Fibroblast of skin of left biceps (primary cell): Measurements from ENCODE around the gene AHCYL1.

Experiments used
- DNase-seq, 2 experiments: peaks; one replicate each; pipeline ENCODE4 v3.0.0-alpha.2; 2013; ENCODE audit warnings: low read depth in 2 of 2

AHCYL1 gene

DNA sequence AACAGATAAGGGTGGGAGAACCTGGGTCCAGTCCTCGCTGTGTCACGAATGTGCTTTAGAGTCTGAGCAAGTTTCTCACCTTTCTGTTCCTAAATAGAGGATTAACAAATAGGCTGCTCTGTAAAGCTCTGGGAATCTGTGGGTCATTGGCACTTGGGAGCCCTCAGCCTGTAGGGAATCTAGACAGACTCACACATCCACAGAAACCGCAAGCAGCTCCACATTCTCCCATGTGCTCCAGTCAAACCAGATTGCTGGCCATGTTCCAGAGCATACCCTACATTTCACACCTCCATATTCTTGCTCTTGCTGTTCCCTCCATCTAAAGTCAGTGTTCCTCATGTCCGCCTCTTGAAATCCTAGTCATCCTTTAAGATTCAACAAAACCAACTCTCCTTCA is 7.8 kb upstream of the AHCYL1 start:
- DNase-seq, result no peak

GRCh38 chr1:109977225-109977624 is 7.3 kb upstream of the AHCYL1 start:
- no peak for DNase-seq

DNA sequence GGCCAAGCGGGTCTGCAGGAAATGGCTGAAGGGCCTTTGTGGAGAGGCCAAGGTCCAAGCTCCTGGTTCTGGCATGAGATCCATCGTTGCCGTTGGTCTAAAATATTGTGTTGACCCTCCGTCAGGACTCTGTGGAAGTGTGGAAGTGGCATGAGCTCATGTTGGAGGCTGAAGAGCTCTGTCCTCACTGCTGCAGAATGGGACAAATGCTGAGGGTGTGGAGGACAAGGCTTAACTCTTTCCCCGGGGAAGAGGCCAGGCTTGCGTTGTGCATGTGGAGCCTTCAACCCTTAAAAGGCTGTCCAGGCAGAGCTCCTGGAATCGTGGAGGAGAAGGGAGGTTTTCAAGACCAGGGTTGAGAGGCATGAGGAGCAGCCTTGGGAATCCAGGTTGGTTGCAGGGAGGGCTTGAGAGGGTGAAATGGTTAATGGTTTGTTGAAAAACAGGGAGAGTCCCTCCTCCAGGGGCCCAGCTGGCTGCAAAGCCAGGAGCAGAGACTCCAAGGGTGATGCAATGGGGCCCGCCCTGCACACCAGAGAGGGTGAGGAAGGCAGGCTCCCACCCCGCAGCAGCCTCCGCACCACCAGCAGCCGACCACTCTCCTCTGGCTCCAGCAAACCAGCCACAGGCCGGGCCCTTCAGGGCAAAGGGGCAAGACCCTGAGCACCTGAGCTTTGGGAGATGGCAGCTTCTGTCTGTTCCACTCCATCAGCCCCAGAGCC is 6.7 kb upstream of the AHCYL1 start:
- DNase-seq, result no peak

- no peak for DNase-seq
Observed at GRCh38 chr1:109978761-109979488, 5.6 kb upstream of the AHCYL1 start.

DNA sequence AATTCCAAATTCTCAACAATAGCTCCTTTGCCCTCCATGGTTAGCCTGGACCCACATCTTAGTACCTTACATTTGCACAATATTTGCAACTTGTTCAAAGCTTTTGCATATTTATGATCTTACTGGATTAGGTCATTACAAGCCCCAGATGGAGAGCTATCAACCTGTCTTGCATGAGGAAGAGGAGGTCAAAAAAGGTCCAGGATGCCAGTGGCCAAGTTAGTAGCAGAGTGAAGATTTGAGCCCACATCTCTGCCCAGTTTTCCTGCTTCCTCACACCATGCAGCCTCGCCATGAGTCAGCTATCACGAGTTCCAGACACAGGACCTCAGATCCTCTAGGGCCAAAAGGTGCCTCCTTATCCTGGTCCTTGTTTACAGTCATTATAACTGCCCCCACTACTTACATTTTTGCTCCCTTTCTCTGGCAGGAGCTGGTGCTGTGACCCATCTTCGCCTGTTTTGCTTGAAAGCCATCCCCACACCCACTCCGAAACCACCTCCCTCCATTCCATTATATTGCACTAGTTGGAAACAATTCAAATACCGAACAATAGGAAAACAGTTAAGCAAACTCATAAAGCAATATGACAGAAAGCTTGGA is 5.0 kb upstream of the AHCYL1 start:
- DNase-seq, result no peak

DNA sequence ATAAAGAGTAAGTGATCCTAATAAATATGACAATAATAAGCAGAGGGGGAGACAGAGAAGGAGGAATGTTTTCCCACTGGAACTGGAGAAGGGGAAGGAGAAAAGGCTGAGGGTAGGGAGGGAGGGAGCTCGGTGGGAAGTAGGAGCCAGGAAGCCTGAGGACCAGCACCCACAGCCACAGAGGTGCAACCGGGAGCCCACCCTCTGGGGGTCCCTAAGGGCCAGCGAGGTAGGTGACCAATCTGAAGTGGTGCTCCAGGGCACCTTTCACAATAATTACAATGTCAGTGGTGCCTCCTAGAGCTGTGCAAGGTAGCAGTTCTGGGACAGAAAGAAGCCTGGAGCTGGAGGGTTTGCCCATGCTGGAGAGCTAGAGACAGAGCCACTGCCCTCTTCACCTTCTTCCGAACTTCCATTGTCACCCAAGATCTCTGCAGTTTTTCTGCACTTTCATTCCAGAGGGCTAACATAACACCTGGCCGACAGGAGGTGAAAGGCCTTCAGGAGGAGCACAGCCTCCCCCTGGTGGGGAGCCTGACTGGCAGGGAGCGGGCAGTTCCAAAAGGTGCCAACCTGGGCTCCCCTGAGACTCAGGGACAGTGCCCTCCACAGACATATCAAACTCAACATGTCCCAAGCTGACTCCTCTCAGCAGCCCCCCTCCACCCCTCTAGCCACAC is 4.1 kb upstream of the AHCYL1 start:
- DNase-seq, result no peak

DNA sequence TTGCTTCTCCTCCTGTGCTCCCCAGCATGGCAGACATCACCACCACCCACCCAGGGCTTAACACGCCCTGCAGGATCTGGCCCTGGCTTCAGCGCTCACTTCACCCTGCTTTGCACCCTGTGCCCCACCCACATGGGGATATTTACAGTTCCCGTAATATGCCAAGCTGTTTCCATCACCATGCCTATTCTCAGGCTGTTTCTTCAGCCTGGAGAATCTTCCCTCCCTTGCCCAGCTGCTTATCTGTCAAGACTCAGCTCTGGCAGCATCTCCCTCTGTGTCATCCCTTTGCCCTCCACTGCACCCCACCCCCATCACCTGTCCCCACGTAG is 3.6 kb upstream of the AHCYL1 start:
- DNase-seq, result no peak

- DNase-seq, result no peak
Observed at GRCh38 chr1:109983380-109984189, 980 bp upstream of the AHCYL1 start.

- peak in 1 of 2 experiments; percentile 48 for DNase-seq
Observed at GRCh38 chr1:109984190-109984455, 442 bp upstream of the AHCYL1 start.

DNA sequence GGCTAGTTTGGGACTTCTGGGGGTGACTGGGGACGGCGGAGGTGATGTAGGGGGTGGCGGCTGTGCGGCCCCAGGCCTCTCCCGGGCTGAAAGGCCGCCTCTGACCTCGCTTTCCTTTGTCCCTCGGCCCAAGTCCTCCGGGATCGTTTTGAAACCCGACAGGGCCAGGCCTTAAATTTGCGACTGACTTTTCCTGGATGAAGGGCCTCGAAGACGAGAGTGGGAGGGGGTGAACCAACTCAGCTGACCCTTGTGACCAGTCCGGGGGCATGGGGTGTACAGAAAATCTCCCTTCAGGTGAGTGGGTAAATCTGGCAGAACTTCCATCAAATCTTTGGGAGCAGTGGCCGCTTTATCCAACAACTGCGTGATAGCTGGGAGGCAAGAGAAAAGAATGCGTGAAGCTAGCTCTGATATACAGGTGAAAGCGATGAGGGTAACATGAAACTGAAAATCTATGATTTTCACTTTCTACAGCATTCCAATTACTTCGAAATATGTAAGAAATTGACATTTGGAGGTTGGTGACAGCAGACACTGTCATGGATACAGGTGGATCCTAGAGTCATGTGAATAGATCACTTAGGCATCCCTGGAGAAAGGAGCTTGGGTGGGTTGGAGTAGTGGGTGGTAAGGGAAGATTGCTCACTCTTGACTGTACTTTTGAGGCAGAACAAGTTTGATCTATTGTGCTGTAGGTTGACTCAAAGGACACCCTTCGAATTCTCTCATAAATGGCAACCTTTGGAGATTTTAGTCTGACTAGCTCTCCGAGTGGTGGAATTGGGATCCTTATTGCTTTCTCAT is 885 bp downstream of the AHCYL1 start:
- no peak for DNase-seq

- DNase-seq, result no peak
Observed at GRCh38 chr1:109986054-109986444, 1.5 kb downstream of the AHCYL1 start.

GRCh38 chr1:109988349-109988914 is 3.9 kb downstream of the AHCYL1 start:
- no peak for DNase-seq

GRCh38 chr1:109989506-109990301 is 5.1 kb downstream of the AHCYL1 start:
- DNase-seq, result no peak

DNA sequence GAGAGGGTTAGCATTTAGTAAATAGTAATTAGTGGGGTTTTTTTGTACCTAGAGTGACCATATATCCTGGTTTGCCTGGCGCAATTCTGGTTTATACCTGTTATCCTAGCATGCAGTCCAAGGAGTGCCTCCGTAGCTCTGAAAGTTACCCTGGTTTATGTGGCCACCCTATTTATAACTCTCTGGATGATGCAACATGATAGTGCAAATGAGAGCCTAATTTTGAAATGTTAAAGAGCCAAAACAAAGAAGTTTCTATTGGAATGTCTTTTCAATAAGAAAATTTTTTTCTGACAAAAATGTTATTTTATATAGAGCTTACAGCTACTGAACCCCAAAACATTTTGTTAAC is 5.7 kb downstream of the AHCYL1 start:
- no peak for DNase-seq

DNA sequence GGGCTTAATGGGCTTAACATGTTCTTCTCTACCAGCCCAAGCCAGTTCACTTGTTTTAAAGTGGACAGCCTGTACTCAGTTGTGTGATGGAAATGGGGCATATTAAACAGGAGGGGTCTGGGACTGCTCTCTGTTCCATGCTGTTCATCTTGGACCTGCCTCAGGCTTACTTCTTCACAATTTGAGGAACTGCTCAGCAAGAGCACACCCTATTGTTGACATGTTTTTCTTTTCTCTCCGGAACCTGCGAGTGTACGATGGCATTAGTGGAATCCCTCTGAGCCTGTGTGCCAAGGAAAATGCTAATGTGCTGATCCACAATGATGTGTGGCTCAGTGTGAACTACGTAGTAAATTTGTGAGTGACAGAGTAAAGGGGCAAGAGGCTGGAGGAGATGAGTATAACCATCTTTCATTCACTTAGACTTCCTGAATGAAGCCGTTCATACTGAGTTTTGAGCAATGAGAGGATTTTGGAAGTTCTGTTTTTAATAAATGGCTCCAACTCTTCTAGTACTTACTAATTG is 6.9 kb downstream of the AHCYL1 start:
- no peak for DNase-seq

DNA sequence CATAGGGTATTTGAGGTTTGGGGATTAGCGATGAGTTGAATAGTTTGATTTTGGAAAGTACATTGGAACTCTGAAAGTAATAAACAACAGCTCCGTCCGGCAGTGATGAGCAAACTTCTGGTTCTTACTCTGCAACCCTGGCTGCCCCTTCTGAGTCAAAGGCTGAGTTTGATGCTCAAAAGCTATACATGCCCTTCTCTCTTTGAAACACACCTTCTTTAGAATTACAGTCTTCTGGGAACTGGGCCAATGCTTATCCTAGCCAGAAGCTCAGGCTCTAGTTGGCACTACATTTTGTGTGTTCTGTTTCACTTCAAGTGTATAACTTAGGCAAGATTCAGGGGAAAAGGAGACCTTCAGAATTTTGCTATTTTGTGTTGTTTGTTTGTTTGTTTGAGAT is 9.3 kb downstream of the AHCYL1 start:
- DNase-seq, result no peak

DNA sequence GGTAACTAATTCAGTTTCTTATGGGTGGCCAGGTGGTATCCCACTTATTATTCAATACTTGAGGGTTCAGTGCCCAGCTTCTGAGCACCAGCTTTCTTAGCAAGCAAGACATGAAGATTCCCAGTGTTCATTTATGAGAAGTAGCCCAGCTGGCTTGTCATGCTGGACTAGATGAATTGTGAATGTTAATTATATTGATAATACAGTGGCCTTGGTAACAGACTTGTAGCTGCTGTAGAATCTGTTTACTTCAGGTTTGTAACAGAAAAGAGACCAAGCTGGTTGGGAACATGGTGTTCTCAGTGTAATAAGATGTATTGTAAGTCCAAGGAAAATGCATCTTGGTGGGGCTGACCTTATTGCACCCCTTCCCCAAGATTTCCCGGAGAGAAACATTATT is 10.1 kb downstream of the AHCYL1 start:
- DNase-seq, result no peak

DNA sequence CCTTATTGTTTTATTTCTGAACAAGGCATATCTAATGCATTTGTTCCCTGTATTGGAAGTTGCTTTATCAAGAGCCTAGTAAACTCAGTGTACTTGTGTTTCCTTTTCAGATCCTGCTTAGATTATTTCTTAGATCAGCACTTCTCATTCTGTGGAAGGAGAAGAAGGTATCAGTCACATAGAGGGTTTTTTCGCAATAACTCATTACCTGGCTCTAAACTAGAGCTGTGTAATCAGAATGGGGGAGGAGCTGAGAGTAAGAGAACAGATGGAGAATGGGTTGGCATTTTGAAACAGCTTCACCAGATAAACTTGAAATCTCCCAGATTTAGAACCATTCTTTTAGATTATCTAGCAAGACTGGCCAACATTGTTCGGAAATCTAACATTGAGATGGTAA is 11.0 kb downstream of the AHCYL1 start:
- no peak for DNase-seq

GRCh38 chr1:109996476-109996875 is 11.9 kb downstream of the AHCYL1 start:
- no peak for DNase-seq
